WI38 (cell line): ENCODE data around the gene ATF2.

ENCODE experiments used
- H3K4me3 ChIP-seq: 2 replicates; pipeline ENCODE4 v1.5.1; 2011; ENCODE audit warnings: low read depth, mild to moderate bottlenecking, control low read depth, low read length
- TF ChIP-seq, protein P1 (sequence below): IDR thresholded peaks from 2 replicates; pipeline ENCODE4 v1.5.1; 2012; ENCODE audit warnings: low read depth, mild to moderate bottlenecking, control low read depth, low read length

ATF2 gene

DNA sequence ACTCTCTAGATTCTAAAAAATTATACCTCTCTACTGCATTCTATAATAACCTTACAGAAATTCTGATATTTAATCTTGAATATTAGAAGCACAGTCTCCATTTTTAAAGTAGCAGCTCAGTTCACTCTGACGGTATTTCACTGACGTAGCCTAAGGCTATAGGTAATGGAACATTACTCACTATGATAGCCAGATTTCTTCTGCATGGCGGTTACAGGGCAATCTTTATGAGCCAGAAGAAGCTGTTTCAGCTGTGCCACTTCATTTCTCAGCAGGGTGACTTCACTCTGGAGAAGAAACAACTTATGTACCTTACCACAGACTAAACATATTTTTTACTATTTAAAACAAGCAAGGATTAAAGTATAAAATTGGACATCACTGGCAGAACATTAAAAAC lies 87.5 kb downstream of the ATF2 start:
- H3K4me3 ChIP-seq = no peak overlapping the region
- TF ChIP-seq, protein P1, sequence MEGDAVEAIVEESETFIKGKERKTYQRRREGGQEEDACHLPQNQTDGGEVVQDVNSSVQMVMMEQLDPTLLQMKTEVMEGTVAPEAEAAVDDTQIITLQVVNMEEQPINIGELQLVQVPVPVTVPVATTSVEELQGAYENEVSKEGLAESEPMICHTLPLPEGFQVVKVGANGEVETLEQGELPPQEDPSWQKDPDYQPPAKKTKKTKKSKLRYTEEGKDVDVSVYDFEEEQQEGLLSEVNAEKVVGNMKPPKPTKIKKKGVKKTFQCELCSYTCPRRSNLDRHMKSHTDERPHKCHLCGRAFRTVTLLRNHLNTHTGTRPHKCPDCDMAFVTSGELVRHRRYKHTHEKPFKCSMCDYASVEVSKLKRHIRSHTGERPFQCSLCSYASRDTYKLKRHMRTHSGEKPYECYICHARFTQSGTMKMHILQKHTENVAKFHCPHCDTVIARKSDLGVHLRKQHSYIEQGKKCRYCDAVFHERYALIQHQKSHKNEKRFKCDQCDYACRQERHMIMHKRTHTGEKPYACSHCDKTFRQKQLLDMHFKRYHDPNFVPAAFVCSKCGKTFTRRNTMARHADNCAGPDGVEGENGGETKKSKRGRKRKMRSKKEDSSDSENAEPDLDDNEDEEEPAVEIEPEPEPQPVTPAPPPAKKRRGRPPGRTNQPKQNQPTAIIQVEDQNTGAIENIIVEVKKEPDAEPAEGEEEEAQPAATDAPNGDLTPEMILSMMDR = no peak

DNA sequence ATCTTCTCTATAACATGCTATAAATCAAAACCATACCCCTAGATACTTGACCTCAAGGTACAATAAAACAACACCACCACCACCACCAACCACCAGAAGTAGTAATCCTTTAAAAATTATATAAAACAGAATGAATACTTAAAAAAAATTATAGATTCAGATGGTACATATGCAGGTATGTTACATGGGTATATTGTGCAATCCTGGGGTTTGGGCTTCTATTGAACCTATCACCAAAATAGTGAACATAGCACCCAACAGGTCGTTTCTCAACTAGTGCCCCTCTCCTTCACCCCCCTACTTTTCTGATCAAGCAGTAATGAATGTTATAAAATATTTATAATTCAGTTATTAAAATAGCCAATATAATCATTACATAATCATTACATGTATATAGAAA lies 91.7 kb downstream of the ATF2 start:
- no peak overlapping the region for H3K4me3 ChIP-seq
- TF ChIP-seq, protein P1 = no peak

DNA sequence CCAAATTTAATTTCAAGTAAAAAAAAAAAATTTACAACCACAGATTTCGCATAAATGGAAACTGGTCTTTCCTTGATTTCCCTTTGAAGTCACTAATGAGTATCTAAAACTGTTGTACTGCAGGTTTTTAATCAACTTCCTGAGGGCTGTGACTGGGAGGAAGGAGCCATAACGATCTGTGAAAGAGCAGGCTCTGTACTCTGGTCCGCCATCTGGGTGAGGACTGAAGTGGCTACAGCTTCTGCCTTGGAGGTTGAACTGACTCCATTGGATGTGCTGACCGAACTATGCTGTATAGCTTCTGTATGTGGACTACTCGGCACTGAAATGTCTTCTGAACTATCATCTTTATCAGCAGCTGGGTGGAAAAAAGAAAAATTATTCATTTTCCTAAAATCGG lies 93.5 kb downstream of the ATF2 start:
- no peak overlapping the region for H3K4me3 ChIP-seq

DNA sequence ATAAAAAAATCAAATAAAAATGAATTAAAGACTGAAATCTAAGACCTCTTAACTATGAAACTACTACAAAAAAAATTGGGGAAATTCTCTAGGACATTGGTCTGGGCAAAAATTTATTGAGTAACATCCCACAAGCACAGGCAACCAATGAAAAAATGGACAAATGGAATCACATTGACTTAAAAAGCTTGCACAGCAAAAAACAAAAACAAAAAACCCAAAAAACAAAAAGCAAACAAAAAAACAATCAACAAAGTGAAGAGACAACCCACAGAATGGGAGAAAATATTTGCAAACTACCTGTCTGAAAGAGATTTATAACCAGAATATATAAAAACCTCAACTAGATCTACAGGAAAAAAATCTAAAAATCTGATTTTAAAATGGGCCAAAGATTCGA lies 99.5 kb downstream of the ATF2 start:
- TF ChIP-seq, protein P1 = no peak

More for the DNA sequence above, 93.5 kb downstream of the ATF2 start:
- TF ChIP-seq, protein P1 = no peak

DNA sequence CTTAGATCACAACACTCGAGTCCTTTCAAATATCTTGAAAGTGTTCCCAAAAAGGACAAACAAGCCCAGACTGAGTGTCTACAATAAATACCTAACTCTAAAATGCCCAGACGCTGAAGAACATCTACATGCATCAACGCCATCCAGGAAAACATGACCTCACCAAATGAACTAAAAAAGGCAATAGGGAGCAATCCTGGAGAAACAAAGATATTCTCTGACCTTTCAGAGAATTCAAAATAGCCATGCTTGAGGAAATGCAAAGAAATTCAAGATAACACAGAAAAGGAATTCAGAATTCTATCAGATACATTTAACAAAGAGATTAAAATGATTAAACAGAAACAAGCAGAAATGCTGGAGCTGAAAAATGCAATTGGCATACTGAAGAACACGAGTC lies 101.6 kb downstream of the ATF2 start:
- TF ChIP-seq, protein P1 = no peak
- no peak overlapping the region for H3K4me3 ChIP-seq

More for the DNA sequence above, 99.5 kb downstream of the ATF2 start:
- no peak overlapping the region for H3K4me3 ChIP-seq

DNA sequence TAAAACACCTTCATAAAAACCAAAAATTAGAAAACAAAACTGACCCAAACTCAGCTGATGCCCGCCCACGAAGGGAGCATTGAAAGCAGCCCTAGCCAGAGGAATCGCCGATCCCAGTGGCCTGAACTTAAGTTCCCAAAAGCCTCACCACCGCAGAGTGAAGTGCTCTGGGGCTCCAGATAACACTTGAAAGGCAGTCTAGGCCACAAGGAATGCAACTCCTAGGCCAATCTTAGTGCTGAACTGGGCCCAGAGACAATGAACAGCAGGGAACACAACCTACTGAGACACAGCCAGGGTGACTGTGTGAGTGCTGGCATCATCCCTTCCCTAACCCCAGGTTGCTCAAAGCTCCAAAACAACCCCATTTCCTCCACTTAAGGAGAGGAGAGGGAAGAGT lies 103.2 kb downstream of the ATF2 start:
- H3K4me3 ChIP-seq = no peak overlapping the region
- TF ChIP-seq, protein P1 = no peak

DNA sequence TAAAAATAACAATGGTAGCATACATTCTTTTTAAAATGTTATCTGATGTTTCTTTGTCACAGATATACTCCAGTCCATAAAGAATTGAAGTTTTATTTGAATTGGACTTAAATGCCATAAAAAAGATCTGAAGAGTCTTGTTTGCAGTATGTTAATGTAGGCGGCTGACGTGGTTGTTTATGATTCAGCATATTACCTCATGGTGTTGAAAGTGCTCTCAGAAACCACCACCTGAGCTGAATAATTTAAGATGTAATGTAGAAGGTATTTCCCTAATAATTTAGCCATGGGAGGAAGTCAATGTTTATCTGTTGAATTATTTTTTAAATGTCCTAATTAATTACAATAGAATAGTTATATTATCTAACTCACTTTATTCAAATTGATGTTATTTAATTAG lies 104.3 kb downstream of the ATF2 start:
- TF ChIP-seq, protein P1 = no peak
- no peak overlapping the region for H3K4me3 ChIP-seq
